Measurements from ENCODE around the gene ZNF132.

DNA sequence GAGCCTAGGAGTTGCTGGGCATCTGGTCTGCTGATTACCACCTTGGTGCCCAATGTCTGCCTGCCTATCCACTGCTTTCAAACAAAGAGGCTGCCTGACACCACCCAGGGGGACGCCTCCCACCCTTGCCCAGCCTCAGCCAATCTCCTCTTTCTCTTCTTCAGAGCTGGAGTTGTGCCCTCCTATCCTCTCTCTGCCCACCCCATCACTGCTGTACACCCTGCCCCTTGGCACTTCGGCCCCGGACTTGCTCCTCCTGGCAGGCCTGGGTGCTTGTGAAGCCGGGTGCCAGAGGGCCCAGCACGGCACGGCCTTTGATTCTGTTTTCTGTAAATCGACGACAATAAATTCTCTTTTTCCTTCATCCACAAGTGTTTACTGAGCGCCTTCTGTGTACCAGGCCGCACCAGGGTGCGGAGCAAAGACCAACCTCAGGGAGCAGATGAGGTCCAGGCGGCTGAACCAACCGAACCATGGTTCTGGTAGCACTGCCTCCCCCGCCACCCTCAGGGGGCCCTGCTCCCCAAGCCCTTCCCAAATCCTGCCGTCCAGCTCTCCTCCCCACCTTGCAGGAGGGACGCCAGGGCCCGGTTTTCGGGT, 39.5 kb downstream of the ZNF132 start:
- TF ChIP-seq YY1 (IDR thresholded peaks at IDR 0.05; ENCODE audit: insufficient read depth, insufficient read length) (no peak), SUZ12 (IDR thresholded peaks at IDR 0.05; ENCODE audit: extremely low read depth, insufficient read depth, insufficient read length) (no peak), ZNF274 (IDR thresholded peaks at IDR 0.05; ENCODE audit: low read depth, low read length) (no peak)
